SU-DHL-6 (cell line): Measurements from ENCODE around the gene THSD4.

ENCODE experiments used
- CTCF ChIP-seq: fragments of 200-600 bp; sonication (generic); IDR thresholded peaks from one replicate; pipeline ENCODE4 v1.5.1; 2017; ENCODE audit warnings: antibody characterized with exemption, mild to moderate bottlenecking, low read length, moderate library complexity; ENCODE audit not compliant: insufficient read depth, poor library complexity, severe bottlenecking
- EZH2phosphoT487 ChIP-seq: fragments of 200-600 bp; sonication (generic), shearing (Covaris generic); conservative IDR thresholded peaks from 2 replicates; pipeline ENCODE4 v1.6.1; 2018; ENCODE audit warnings: mild to moderate bottlenecking, antibody characterized with exemption, low read length, moderate library complexity, mixed read lengths

- TF ChIP-seq CTCF (no peak), EZH2phosphoT487 (no peak)
These were observed 403.4 kb downstream of the THSD4 start for GRCh38 chr15:71518661-71519060.
